ENCODE results near the gene MCOLN1. TPM values are rescaled to one million over a fixed set of nuclear protein-coding genes. Genes with fewer than 3 reads are reported as not detected.

MCOLN1 gene
- polyA plus RNA-seq, 1 of the 3 experiments (the other 2 are of a cell fraction), result 28.4 TPM

GRCh38 chr19:7505288-7505681 is 17.1 kb upstream of the MCOLN1 start:
- Histone ChIP-seq H3K27ac (ENCODE audit: low read depth in 2 of 2, low read length in 1 of 2) (no peak overlapping the region), H3F3A (replicated peaks; ENCODE audit: insufficient read depth) (peaks cover 10% of the 10 kb centered on the region), H3K36me3 (replicated peaks in 1 of 2; ENCODE audit: control insufficient read depth in 1 of 2, insufficient read depth in 2 of 2, low read length in 1 of 2) (no peaks in the 10 kb centered on the region), H2AFZ (ENCODE audit: low read depth) (no peak overlapping the region), H3K79me2 (ENCODE audit: insufficient read depth) (no peaks in the 10 kb centered on the region), H3K4me3 (ENCODE audit: low read depth in 2 of 2, low read length in 1 of 2) (no peak overlapping the region), H3K9me2 (no peaks in the 10 kb centered on the region), H4K20me1 (ENCODE audit: insufficient read depth) (no peaks in the 10 kb centered on the region), H3K9me3 (no peaks in the 10 kb centered on the region), H3K27me3 (ENCODE audit: insufficient read depth) (no peaks in the 10 kb centered on the region), H3K4me2 (no peak overlapping the region), H3K9ac (no peak overlapping the region), H3K4me1 (ENCODE audit: control insufficient read depth in 1 of 2, insufficient read depth in 2 of 2, low read depth in 1 of 2, low read length in 1 of 2) (peaks cover 0 to 17% of the 10 kb centered on the region in 2 experiments; a peak in 1 of 4 replicates)
- CTCF ChIA-PET, result interaction anchor here (1.1 to 1.5 kb wide), 3 partner anchors 8 to 12 kb away, joined by 3 to 4 read pairs (median 4); a partner anchor contains a TSS
- 96% methylated on average over 17 of the region's 19 CpGs for WGBS (ENCODE audit: low lambda C conversion rate)
- POLR2A ChIA-PET, result interaction anchor here (1.8 kb wide), 1 partner anchor 11 kb away, joined by 8 read pairs; no protein-coding TSS in a partner anchor
- no peak for DNase-seq
- no peak for TF ChIP-seq FOSL2 (IDR thresholded peaks at IDR 0.05; ENCODE audit: borderline replicate concordance, low read depth)
- TF ChIP-seq FOXM1 (IDR thresholded peaks at IDR 0.05; ENCODE audit: low read depth), result no peak
- TF ChIP-seq RCOR1 (IDR thresholded peaks at IDR 0.05; ENCODE audit: low read length), result no peak
- TF ChIP-seq CTCF (IDR thresholded peaks at IDR 0.05), result no peak
- TF ChIP-seq TAF1 (IDR thresholded peaks at IDR 0.05; ENCODE audit: borderline replicate concordance, low read depth, low read length), result no peak
- no peak for TF ChIP-seq IRF3 (IDR thresholded peaks at IDR 0.05; ENCODE audit: low read depth, low read length)
- TF ChIP-seq JUND (IDR thresholded peaks at IDR 0.05), result no peak
- TF ChIP-seq SMC3 (IDR thresholded peaks at IDR 0.05; ENCODE audit: low read depth, low read length), result no peak
- no peak for TF ChIP-seq CHD2 (IDR thresholded peaks at IDR 0.05; ENCODE audit: low read length, partially characterized antibody)
- TF ChIP-seq RFX5 (IDR thresholded peaks at IDR 0.05; ENCODE audit: low read length), result no peak
- TF ChIP-seq GATA2 (CRISPR knock-in tag; IDR thresholded peaks at IDR 0.05), result no peak
- TF ChIP-seq RAD21 (IDR thresholded peaks at IDR 0.05; ENCODE audit: low read length), result no peak
- no peak for TF ChIP-seq TEAD4 (IDR thresholded peaks at IDR 0.05; ENCODE audit: borderline replicate concordance, insufficient read depth)
- TF ChIP-seq ELF1 (IDR thresholded peaks at IDR 0.05), result no peak
- no peak for TF ChIP-seq REST (IDR thresholded peaks at IDR 0.05; ENCODE audit: low read depth, low read length)
- no peak for TF ChIP-seq MXI1 (IDR thresholded peaks at IDR 0.05; ENCODE audit: low read depth, low read length)
- no peak for TF ChIP-seq POLR2AphosphoS5 (IDR thresholded peaks at IDR 0.05; ENCODE audit: low read depth, low read length)
- TF ChIP-seq GABPA (IDR thresholded peaks at IDR 0.05; ENCODE audit: low read depth), result no peak
- TF ChIP-seq EP300 (IDR thresholded peaks at IDR 0.05; ENCODE audit: borderline replicate concordance in 1 of 2, low read depth in 1 of 2, low read length in 1 of 2), result no peak
- TF ChIP-seq PBX3 (IDR thresholded peaks at IDR 0.05), result no peak

All from SK-N-SH (cell line).